GM21526 (cell line): ENCODE data around the gene CPNE4.
"Not testable (repeated sequence)": the region's sequence is repeated elsewhere in the genome, so short reads cannot be mapped to it uniquely, and the experiment has no call there.

Experiments
- ATAC-seq: cut with Tn5 transposase; IDR thresholded peaks from one replicate; pipeline ENCODE4 v1.9.1; 2021; ENCODE audit warnings: moderate library complexity; ENCODE audit not compliant: unreplicated experiment, low FRiP score

CPNE4 gene

DNA sequence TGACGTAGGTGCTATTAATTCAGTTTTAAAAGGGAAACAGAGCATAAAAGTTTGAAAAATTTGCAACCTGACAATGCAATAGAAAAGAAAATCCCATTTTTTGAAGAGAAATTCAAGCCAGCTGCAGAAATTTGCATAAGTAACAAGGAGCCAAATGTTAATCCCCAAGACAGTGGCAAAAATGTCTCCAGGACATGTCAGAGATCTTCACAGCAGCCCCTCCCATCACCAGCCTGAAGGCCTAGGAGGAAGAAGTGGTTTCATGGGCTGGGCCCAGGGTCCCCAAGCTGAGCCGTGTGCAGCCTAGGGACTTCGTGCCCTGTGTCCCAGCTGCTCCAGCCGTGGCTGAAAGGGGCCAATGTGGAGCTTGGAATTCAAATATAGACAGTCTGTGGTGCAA lies 148.9 kb downstream of the CPNE4 start:
- ATAC-seq = not testable (repeated sequence)

DNA sequence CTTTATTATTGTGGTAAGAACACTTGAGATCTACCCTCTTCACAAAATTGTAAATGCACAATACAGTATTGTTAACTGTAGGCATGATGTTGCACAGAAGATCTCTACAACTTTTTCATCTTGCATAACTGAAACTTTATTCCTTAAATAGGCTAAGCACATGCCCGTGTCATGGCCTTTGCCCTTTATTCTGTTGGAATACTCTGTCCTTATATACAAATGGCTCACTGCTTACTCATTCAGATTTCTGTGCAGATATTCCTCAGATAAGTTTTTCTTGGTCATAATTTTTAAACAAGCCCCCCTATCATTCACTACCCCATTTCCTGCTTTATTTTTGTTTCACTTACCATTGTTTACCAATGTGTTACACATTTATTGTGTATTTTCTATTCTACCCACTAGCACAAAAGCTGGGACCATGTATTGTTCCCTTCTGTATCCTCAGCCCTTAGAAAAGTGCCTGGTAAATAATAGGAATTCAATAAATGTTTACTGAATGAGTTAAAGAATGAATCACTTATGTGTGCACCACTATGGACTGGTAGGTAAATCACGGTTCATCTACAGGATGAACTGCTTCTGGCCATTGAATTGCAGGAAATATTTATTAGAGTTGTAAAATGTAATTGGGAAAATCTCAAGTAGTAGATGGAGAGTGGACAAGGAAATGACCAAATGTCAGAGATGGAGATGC lies 151.0 kb downstream of the CPNE4 start:
- ATAC-seq = no peak

DNA sequence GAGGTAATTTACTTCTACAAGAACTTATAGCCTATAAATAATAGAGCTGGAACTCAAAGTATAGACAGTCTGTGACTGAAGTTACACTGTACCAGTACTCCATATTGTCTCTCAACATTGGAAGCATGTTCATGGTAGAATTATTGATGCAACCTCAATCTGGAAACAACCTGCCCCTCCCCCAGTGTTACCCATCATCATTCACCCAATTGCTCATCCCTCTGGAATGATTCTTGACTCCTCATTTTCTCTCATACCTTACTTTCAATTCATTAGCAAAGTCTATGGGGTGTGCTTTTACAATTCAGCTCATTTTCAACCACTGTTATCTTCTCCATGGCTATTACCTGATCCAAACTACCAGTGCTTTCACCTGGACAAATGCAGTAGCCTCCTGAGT lies 151.7 kb downstream of the CPNE4 start:
- no peak for ATAC-seq

DNA sequence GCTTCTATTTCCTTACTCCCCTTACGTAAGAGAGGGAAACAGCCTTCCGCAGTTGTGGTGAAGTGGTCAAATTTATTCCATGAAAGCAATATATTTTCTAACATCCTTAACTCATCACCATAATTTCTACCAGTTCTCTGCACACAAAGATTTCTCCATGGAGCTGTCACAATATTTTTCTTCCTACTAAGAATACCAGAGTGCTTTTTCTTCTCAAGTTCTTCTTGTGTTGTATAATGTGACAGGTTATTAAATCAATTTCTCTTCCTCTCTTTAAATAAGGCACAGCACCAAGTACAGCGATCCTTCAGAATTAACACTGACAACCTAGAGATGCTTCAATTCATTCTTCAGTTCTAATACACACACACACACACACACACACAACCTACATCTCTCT lies 153.0 kb downstream of the CPNE4 start:
- no peak for ATAC-seq

DNA sequence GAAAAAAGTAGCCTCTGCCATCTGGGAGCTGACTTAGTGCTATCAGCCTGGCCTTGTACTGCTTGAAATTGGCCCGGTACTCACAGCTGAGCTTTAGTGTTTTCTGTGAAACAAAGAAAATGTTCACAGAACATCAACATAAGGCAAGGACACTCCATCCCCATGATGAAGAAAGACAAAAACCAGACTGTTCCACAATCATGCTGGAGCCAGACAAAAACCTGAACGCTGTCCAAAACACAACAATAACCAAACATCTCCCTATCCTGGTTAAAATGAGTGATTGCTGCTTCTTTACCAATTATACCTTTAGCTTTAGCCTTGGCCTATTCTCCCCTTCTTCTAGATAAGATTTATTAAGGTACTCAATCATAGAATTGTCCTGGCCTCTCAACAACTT lies 153.9 kb downstream of the CPNE4 start:
- no peak for ATAC-seq

- no peak for ATAC-seq
Observed at GRCh38 chr3:131868203-131868602, 166.6 kb downstream of the CPNE4 start.

- ATAC-seq = no peak
Observed at GRCh38 chr3:131856171-131856570, 178.6 kb downstream of the CPNE4 start.

GRCh38 chr3:131850223-131850622 lies 184.6 kb downstream of the CPNE4 start:
- ATAC-seq = no peak

DNA sequence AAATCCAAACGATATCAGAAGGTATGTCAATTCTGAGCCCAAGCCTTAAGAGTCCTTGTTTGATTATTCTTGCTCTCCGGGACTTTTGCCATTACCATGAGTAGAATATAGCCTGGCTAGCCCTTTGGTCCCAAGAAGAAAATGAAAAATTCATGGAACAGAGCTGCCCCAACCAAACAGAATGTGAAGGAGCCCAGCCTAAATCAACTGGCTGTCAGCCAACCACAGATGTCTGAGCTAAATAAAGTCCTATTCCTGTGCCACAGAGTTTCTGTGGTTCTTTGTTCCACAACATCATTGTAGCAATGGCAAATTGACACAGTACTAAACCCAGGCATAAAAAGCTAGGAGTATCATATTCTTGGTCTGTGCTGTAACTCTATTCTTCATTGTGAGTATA lies 185.2 kb downstream of the CPNE4 start:
- ATAC-seq = no peak

DNA sequence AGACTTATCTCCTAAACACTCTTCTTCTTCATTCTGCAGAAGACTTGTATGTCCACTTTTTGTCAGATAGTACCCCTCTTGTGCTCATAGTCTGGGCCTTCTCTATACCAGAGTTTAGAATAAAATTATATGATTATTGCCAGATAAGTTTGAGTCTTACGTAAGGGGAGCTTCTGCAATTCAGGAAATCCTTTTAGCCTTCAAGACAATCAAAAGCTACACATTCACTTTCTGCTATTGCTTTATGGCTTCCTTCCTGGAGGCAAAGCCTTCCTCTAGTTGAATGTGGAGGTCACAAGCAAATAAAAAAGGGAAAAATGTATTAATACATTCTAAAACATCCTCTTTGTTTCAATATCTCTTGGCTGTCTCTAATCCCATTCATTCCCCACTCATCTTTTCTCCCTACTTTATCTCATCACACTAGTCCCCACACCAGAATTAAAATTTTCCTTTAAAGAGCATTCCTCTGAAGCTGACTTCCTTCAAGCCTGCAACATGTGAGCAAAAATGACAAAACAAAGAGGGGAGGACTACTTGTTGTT lies 186.8 kb downstream of the CPNE4 start:
- no peak for ATAC-seq

- ATAC-seq = no peak
Observed at GRCh38 chr3:131846296-131846924, 188.4 kb downstream of the CPNE4 start.

GRCh38 chr3:131843174-131843573 lies 191.6 kb downstream of the CPNE4 start:
- ATAC-seq = no peak

DNA sequence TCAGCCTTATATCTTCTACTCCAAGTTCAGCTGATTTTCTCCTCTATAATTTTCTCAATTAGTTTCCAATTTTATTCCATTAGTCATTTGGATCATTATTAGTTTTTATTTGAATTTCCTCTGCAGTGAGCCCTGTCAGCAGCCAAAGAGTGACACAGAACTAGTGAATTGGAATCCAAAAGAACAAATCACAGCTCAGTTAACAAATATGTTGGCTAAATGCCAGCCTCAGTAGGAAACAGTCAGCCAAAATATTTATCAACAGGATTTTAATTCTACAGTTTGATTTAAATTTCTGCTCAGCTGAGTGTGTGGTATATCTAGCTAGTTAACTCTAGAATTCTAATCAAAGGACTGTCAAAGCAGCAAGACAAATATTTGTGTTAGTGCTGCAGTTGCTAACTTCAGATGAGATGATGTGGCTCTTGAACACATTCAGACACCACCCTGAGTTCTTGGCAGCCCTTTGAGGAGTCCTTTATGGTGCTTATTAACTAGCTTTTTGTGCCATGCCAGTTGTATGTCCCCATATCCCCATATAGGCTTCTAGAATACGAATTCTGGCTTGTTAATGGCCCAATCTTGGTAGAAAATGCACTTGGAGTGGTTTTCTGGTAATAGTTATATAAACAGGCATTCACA lies 194.5 kb downstream of the CPNE4 start:
- no peak for ATAC-seq

GRCh38 chr3:131835906-131836305 lies 198.9 kb downstream of the CPNE4 start:
- no peak for ATAC-seq

DNA sequence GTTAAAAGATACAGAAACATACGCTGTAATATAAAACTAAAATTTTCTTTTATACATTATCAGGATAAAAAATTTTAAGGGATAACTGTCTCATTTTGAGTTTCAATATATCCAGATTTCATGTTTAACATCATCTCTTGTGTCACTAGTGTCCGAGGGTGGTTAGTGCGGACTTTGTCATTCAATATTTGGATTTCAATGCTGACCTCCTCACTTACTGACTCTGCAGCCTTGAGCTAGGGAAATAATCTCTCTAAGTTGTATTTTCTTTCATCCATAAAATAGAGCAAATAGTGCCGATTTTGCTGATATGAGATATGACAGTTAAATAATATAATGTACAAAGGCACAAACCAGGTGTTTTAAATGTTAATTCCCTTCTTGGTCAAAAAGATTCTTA lies 203.2 kb downstream of the CPNE4 start:
- no peak for ATAC-seq

DNA sequence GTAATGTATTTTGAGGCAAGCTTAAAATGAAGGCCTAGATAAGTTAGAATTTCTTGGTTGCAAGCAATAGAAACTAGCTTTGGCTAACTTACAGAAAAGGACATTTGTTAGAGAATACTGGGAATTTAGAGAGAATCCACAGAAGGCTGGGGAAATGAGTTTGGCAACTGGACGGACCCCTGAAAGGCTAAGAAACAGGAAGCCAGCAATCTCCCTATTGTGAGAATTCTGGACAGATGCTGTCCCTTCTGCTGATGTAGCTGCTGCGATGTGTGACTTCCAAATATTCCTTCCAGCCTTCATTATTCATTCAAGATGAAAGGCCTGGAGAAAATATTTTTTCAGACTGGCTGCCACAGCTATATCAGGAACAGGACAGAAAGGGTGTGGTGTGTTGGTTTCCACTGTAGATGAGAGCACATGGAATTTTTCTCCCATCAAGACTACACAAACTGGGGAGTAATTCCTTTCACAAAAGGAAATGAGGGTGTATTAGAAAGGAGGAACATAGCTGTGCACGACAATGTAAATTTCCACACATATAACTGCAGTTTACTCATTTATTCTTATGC lies 213.5 kb downstream of the CPNE4 start:
- ATAC-seq = no peak

GRCh38 chr3:131819381-131820055 lies 215.3 kb downstream of the CPNE4 start:
- no peak for ATAC-seq

GRCh38 chr3:131812433-131812832 lies 222.4 kb downstream of the CPNE4 start:
- ATAC-seq = no peak

GRCh38 chr3:131811481-131811880 lies 223.3 kb downstream of the CPNE4 start:
- no peak for ATAC-seq

DNA sequence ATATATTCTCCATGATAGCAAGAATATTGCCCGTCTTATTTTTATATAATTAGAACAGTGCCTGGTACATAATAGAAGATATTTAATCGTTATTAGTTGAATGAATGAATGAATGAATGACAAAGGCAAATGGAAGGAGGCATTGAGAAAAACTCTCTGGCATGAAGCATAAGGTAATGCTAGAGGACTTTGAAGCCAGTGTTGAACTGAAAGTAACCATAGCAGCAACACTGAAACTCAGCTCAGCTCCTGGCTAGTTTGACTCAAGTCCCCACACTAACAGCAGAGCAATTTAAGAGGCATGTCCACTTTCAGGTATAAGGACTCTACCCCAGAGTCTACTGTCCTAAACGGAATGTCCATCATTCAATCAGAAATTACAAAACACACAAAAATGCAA lies 227.0 kb downstream of the CPNE4 start:
- ATAC-seq = no peak

DNA sequence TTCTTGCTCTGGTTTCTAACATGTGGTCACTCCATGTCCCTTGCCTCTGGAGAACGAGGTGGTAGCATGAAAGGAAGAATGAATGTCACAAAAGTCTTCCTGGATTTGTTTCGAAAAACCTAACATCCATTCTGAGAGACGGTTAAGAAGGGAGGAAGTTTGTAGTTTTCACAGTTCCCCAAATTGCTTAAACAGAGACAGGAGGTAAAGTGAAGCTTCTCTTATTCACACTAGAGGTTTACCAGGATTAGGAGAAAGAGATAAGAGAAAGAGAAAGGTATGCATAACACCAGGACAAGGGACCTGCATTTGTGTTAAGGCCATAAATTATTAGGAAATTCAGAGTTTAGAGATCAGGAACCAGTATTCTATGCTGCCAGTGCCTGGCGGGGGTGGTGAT lies 228.1 kb downstream of the CPNE4 start:
- ATAC-seq = no peak
